Neural progenitor cell (in vitro differentiated cells): ENCODE measurements around the gene PIGR.

ENCODE experiments used
- EZH2 ChIP-seq: fragments of 200-600 bp; sonication (generic); IDR thresholded peaks from 2 replicates; pipeline ENCODE4 v1.6.1; 2017; ENCODE audit warnings: antibody characterized with exemption, mild to moderate bottlenecking, moderate library complexity
- EZH2phosphoT487 ChIP-seq: fragments of 200-600 bp; sonication (generic); IDR thresholded peaks from 2 replicates; pipeline ENCODE4 v1.6.1; 2017; ENCODE audit warnings: antibody characterized with exemption
- TF ChIP-seq, protein P1 (sequence below): fragments of 200-600 bp; sonication (generic); IDR thresholded peaks from 2 replicates; pipeline ENCODE4 v1.5.1; 2017; ENCODE audit warnings: antibody characterized with exemption, mild to moderate bottlenecking

DNA sequence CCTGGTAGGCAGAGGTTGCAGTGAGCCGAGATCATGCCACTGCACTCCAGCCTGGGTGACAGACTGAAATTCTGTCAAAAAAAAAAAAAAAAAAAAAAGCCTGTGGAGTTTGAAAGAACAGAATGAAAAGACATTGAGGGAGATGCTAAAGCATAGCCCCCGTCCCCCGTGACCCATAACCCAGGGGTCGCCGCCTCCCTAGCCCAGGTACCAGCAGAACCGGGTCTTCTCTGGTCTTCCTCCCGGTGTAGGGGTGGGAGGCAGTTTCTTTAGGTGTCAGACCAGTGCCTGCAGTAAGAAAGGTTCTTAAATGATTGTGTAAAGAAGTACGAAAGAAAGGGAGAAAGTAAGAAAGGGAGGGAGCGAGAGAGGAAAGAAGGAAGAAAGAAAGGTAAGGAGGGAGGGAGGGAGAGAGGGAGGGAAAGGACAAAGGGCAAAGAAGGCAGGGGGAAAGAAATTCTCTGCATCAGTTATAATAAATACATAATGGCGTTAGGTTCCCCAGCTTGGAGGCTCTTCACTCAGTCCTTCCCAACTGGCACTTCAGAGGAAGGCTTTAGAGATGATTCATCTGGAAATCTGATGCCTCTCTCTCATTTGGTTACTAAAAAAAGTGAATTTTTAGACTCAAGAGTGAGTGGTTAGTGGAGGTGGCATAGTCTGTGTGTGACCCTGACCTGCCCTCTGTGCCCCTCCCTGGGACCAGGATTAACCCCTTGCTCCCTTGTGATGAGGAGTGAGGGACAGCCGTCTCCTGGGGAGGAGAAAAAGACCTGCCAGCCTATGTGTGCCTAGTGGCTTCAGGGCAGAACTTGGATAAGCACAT, 48.0 kb downstream of the PIGR start:
- no peak for TF ChIP-seq EZH2
- TF ChIP-seq, protein P1, sequence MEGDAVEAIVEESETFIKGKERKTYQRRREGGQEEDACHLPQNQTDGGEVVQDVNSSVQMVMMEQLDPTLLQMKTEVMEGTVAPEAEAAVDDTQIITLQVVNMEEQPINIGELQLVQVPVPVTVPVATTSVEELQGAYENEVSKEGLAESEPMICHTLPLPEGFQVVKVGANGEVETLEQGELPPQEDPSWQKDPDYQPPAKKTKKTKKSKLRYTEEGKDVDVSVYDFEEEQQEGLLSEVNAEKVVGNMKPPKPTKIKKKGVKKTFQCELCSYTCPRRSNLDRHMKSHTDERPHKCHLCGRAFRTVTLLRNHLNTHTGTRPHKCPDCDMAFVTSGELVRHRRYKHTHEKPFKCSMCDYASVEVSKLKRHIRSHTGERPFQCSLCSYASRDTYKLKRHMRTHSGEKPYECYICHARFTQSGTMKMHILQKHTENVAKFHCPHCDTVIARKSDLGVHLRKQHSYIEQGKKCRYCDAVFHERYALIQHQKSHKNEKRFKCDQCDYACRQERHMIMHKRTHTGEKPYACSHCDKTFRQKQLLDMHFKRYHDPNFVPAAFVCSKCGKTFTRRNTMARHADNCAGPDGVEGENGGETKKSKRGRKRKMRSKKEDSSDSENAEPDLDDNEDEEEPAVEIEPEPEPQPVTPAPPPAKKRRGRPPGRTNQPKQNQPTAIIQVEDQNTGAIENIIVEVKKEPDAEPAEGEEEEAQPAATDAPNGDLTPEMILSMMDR, result no peak
- no peak for TF ChIP-seq EZH2phosphoT487
